SK-N-SH (cell line): Measurements from ENCODE around the gene CHL1. TPM values are rescaled to one million over a fixed set of nuclear protein-coding genes. Genes with fewer than 3 reads are reported as not detected.

Experiments used
- CTCF ChIA-PET: fragments of 300-600, 350-600 bp; formaldehyde crosslinking; extraction: SDS; loops from one replicate; lab custom pipeline; 2021; lab: Yijun Ruan, JAX
- POLR2A ChIA-PET: fragments of 350-600 bp; sonication (Branson Sonifier 250); formaldehyde crosslinking; extraction: SDS; loops from one replicate; lab custom pipeline; 2020; ENCODE audit warnings: antibody characterized with exemption, inconsistent platforms; lab: Yijun Ruan, JAX
- DNase-seq: peaks from one replicate; pipeline ENCODE4 v3.0.0; 2012
- H2AFZ ChIP-seq: fragments of 200-600 bp; sonication (generic); 2 replicates; pipeline ENCODE4 v1.8.1; 2016; ENCODE audit warnings: antibody characterized with exemption, mild to moderate bottlenecking, low read depth
- H3F3A ChIP-seq: fragments of 200-600 bp; sonication (generic); replicated peaks from 2 replicates; pipeline ENCODE3; 2016; ENCODE audit warnings: antibody characterized with exemption, mild to moderate bottlenecking; ENCODE audit not compliant: insufficient read depth
- H3K27ac ChIP-seq, 2 experiments: fragments of 200-500 bp in 1 of 2; fragments of 200-600 bp in 1 of 2; sonication (Bioruptor generic) in 1 of 2; sonication (generic), shearing (Covaris generic) in 1 of 2; 2 replicates each; pipeline versions ENCODE4 v1.5.1 to v1.6.1; 2014 to 2016; ENCODE audit warnings: low read depth in 2 of 2, inconsistent platforms in 1 of 2, low read length in 1 of 2, mild to moderate bottlenecking in 1 of 2, mixed read lengths in 1 of 2
- H3K27me3 ChIP-seq: fragments of 200-600 bp; sonication (generic), shearing (Covaris generic); 2 replicates; pipeline ENCODE4 v1.6.1; 2016; ENCODE audit warnings: mixed run types; ENCODE audit not compliant: insufficient read depth
- H3K36me3 ChIP-seq, 2 experiments: fragments of 200-500 bp in 1 of 2; fragments of 200-600 bp in 1 of 2; sonication (Bioruptor generic) in 1 of 2; sonication (generic) in 1 of 2; replicated peaks in 1 of 2; 2 replicates each; pipeline versions ENCODE3 to v1.5.1; 2014 to 2016; ENCODE audit warnings: low read length in 1 of 2, mild to moderate bottlenecking in 1 of 2; ENCODE audit not compliant: insufficient read depth in 2 of 2, control insufficient read depth in 1 of 2
- H3K4me1 ChIP-seq, 2 experiments: fragments of 200-500 bp in 1 of 2; fragments of 200-600 bp in 1 of 2; sonication (Bioruptor generic) in 1 of 2; sonication (generic), shearing (Covaris generic) in 1 of 2; 2 replicates each; pipeline versions ENCODE4 v1.5.1 to v1.6.1; 2014 to 2016; ENCODE audit warnings: low read depth in 1 of 2, low read length in 1 of 2, mixed run types in 1 of 2; ENCODE audit not compliant: insufficient read depth in 2 of 2, control insufficient read depth in 1 of 2
- H3K4me2 ChIP-seq: fragments of 200-600 bp; sonication (generic), shearing (Covaris generic); 2 replicates; pipeline ENCODE4 v1.6.1; 2017; ENCODE audit warnings: mixed run types
- H3K4me3 ChIP-seq, 2 experiments: fragments of 200-500 bp in 1 of 2; fragments of 200-600 bp in 1 of 2; sonication (Bioruptor generic) in 1 of 2; sonication (generic), shearing (Covaris generic) in 1 of 2; 2 replicates each; pipeline versions ENCODE4 v1.5.1 to v1.8.1; 2014 to 2016; ENCODE audit warnings: low read depth in 2 of 2, inconsistent platforms in 1 of 2, low read length in 1 of 2, mild to moderate bottlenecking in 1 of 2, mixed read lengths in 1 of 2, moderate library complexity in 1 of 2
- H3K79me2 ChIP-seq: fragments of 200-600 bp; sonication (generic); 2 replicates; pipeline ENCODE4 v1.8.1; 2017; ENCODE audit warnings: mild to moderate bottlenecking; ENCODE audit not compliant: insufficient read depth
- H3K9ac ChIP-seq: fragments of 200-600 bp; sonication (generic); 2 replicates; pipeline ENCODE4 v1.6.1; 2017; ENCODE audit warnings: mixed run types
- H3K9me2 ChIP-seq: fragments of 200-600 bp; sonication (generic); 2 replicates; pipeline ENCODE4 v1.6.1; 2017; ENCODE audit warnings: mixed run types
- H3K9me3 ChIP-seq: fragments of 200-600 bp; sonication (generic); 2 replicates; pipeline ENCODE4 v1.6.1; 2017; ENCODE audit warnings: mixed run types, mild to moderate bottlenecking, moderate library complexity
- H4K20me1 ChIP-seq: fragments of 200-600 bp; sonication (generic); 2 replicates; pipeline ENCODE4 v1.6.1; 2017; ENCODE audit warnings: mild to moderate bottlenecking, mixed run types; ENCODE audit not compliant: insufficient read depth
- ELF1 ChIP-seq: IDR thresholded peaks from 2 replicates; pipeline ENCODE4 v1.4.0; 2012
- EP300 ChIP-seq, 2 experiments: IDR thresholded peaks; 2 replicates each; pipeline versions ENCODE4 v1.4.0 to v1.6.1; 2012; ENCODE audit warnings: borderline replicate concordance in 1 of 2, low read depth in 1 of 2, low read length in 1 of 2
- EZH2phosphoT487 ChIP-seq: fragments of 200-600 bp; sonication (generic); IDR thresholded peaks from 2 replicates; pipeline ENCODE4 v1.6.1; 2017; ENCODE audit warnings: low read depth, mixed run types, mild to moderate bottlenecking, antibody characterized with exemption, moderate library complexity, borderline replicate concordance
- FOXJ3 ChIP-seq: sonication (generic); formaldehyde crosslinking; IDR thresholded peaks from 2 replicates; pipeline ENCODE4 v1.5.1; 2020; ENCODE audit warnings: mild to moderate bottlenecking, missing genetic modification reagents
- MXI1 ChIP-seq: IDR thresholded peaks from 2 replicates; pipeline ENCODE4 v1.6.1; 2012; ENCODE audit warnings: mild to moderate bottlenecking, low read depth, low read length, improper control_type of control experiment
- NFIC ChIP-seq: IDR thresholded peaks from 2 replicates; pipeline ENCODE4 v1.4.0; 2012; ENCODE audit warnings: borderline replicate concordance
- NRF1 ChIP-seq: IDR thresholded peaks from 2 replicates; pipeline ENCODE4 v1.6.1; 2012; ENCODE audit warnings: low read depth, mild to moderate bottlenecking, low read length
- POLR2AphosphoS5 ChIP-seq: IDR thresholded peaks from 2 replicates; pipeline ENCODE4 v1.6.1; 2012; ENCODE audit warnings: low read depth, low read length
- RFX5 ChIP-seq: IDR thresholded peaks from 2 replicates; pipeline ENCODE4 v1.6.1; 2012; ENCODE audit warnings: mild to moderate bottlenecking, improper control_type of control experiment, low read length
- SIN3A ChIP-seq: IDR thresholded peaks from 2 replicates; pipeline ENCODE4 v1.6.1; 2012; ENCODE audit warnings: low read depth, mild to moderate bottlenecking, low read length, moderate library complexity, borderline replicate concordance
- TAF1 ChIP-seq: IDR thresholded peaks from 2 replicates; pipeline ENCODE4 v1.6.1; 2012; ENCODE audit warnings: low read depth, mild to moderate bottlenecking, low read length, moderate library complexity, borderline replicate concordance
- TEAD4 ChIP-seq: IDR thresholded peaks from 2 replicates; pipeline ENCODE4 v1.4.0; 2012; ENCODE audit warnings: mild to moderate bottlenecking, borderline replicate concordance; ENCODE audit not compliant: insufficient read depth
- WGBS: methylation state at CpG from one replicate; pipeline ENCODE4 v1.1.6; 2017; ENCODE audit warnings: low lambda C conversion rate; 5-methylcytosine and 5-hydroxymethylcytosine counted together
- polyA plus RNA-seq, 3 experiments: library from polyadenylated mRNA; depleted of rRNA; stranded (reverse); fragments of >200 nt; gene quantifications; 2 replicates each; pipeline ENCODE4 v1.2.3, GENCODE V29; 2012
- TF ChIP-seq, protein P1 (sequence below): fragments of 150-350 bp; IDR thresholded peaks from 2 replicates; pipeline ENCODE4 v1.6.1; 2016; ENCODE audit warnings: mild to moderate bottlenecking, low read depth, low read length
- TF ChIP-seq, protein P2 (sequence below): IDR thresholded peaks from 2 replicates; pipeline ENCODE4 v1.4.0; 2012; ENCODE audit warnings: low read depth, borderline replicate concordance
- TF ChIP-seq, protein P3 (sequence below): fragments of 200-600 bp; sonication (generic); IDR thresholded peaks from 2 replicates; pipeline ENCODE4 v1.6.1; 2017; ENCODE audit warnings: antibody characterized with exemption, mild to moderate bottlenecking, moderate library complexity
- TF ChIP-seq, protein P4 (sequence below): IDR thresholded peaks from 2 replicates; pipeline ENCODE4 v1.6.1; 2012; ENCODE audit warnings: mild to moderate bottlenecking, low read depth, low read length, moderate library complexity

CHL1 gene
- polyA plus RNA-seq, 1 of the 3 experiments (the other 2 are of a cell fraction), result not detected

DNA sequence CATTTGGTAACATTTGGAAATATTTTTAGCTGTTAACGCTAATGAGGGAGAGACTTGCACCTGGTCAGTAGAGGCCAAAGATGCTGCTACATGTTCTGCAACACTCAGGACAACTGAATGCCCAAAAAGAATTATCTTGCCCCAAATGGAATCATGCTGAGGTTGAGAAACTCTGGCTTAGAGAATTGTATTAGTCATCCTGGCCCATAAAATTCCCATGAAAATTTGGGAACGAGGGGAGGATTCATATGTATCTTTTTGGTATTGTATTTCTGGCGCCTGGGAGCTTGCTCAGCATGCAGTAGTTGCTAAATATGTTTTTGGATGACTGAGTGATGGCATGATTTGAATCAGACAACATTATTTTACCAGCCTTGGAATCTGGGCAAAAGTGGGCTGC is 59.9 kb downstream of the CHL1 start:
- DNase-seq, result no peak
- Histone ChIP-seq H3K4me3 (no peak overlapping the region), H3K4me2 (no peak overlapping the region), H2AFZ (no peak overlapping the region), H3K27me3 (no peaks in the 10 kb centered on the region), H3K9ac (no peak overlapping the region), H4K20me1 (no peaks in the 10 kb centered on the region), H3K9me2 (no peaks in the 10 kb centered on the region), H3K9me3 (no peaks in the 10 kb centered on the region), H3K79me2 (no peaks in the 10 kb centered on the region), H3K27ac (no peak overlapping the region), H3K4me1 (no peaks in the 10 kb centered on the region; a peak in 1 of 4 replicates), H3K36me3 (no peaks in the 10 kb centered on the region), H3F3A (no peaks in the 10 kb centered on the region)
- CTCF ChIA-PET, result interaction anchor here (1.4 kb wide), 1 partner anchor 98 kb away, joined by 3 read pairs; no protein-coding TSS in a partner anchor
- WGBS, result 23% methylated on average over 3 of the region's 3 CpGs
- TF ChIP-seq, protein P1, sequence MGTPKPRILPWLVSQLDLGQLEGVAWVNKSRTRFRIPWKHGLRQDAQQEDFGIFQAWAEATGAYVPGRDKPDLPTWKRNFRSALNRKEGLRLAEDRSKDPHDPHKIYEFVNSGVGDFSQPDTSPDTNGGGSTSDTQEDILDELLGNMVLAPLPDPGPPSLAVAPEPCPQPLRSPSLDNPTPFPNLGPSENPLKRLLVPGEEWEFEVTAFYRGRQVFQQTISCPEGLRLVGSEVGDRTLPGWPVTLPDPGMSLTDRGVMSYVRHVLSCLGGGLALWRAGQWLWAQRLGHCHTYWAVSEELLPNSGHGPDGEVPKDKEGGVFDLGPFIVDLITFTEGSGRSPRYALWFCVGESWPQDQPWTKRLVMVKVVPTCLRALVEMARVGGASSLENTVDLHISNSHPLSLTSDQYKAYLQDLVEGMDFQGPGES, result no peak
- TF ChIP-seq, protein P2, sequence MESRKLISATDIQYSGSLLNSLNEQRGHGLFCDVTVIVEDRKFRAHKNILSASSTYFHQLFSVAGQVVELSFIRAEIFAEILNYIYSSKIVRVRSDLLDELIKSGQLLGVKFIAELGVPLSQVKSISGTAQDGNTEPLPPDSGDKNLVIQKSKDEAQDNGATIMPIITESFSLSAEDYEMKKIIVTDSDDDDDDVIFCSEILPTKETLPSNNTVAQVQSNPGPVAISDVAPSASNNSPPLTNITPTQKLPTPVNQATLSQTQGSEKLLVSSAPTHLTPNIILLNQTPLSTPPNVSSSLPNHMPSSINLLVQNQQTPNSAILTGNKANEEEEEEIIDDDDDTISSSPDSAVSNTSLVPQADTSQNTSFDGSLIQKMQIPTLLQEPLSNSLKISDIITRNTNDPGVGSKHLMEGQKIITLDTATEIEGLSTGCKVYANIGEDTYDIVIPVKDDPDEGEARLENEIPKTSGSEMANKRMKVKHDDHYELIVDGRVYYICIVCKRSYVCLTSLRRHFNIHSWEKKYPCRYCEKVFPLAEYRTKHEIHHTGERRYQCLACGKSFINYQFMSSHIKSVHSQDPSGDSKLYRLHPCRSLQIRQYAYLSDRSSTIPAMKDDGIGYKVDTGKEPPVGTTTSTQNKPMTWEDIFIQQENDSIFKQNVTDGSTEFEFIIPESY, result no peak
- TF ChIP-seq NRF1, result no peak
- no peak for TF ChIP-seq EP300 (IDR thresholded peaks at IDR 0.05; ENCODE audit: borderline replicate concordance in 1 of 2, low read depth in 1 of 2, low read length in 1 of 2)
- no peak for TF ChIP-seq RFX5
- no peak for TF ChIP-seq POLR2AphosphoS5
- POLR2A ChIA-PET, result no interaction called here

DNA sequence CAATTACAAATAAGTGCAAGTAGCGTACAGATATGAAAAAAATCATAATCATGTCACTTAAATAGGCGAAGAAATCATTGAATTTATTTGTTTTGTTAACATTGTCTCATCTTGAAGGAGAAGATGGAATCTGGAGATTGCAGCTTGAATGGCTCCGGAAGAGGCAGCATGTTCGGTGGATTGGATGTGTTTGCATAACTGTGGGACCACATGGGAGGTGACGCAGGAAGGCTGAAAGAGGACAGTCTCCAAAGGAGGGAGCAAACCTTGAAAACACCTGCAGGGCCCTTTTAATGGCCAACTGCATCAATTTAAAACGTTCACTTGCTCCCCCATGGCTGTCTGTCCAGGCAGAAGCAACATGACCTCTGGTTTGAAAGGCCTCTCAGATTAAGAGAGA is 61.3 kb downstream of the CHL1 start:
- Histone ChIP-seq H3K9me2 (no peaks in the 10 kb centered on the region), H3K4me1 (no peaks in the 10 kb centered on the region; a peak in 1 of 4 replicates), H3K4me2 (no peak overlapping the region), H3K9me3 (no peaks in the 10 kb centered on the region), H3K27me3 (no peaks in the 10 kb centered on the region), H2AFZ (no peak overlapping the region), H3K79me2 (no peaks in the 10 kb centered on the region), H3K4me3 (no peak overlapping the region), H4K20me1 (no peaks in the 10 kb centered on the region), H3K36me3 (no peaks in the 10 kb centered on the region), H3K27ac (no peak overlapping the region), H3F3A (no peaks in the 10 kb centered on the region), H3K9ac (no peak overlapping the region)
- no peak for DNase-seq
- 52% methylated on average over 6 of the region's 6 CpGs for WGBS
- POLR2A ChIA-PET, result no interaction called here
- CTCF ChIA-PET, result no interaction called here
- TF ChIP-seq MXI1 (no peak), RFX5 (no peak), TEAD4 (no peak), TAF1 (no peak), NFIC (no peak), SIN3A (no peak), ELF1 (no peak), EZH2phosphoT487 (no peak), NRF1 (no peak), FOXJ3 (CRISPR knock-in tag) (no peak)
- TF ChIP-seq, protein P3, sequence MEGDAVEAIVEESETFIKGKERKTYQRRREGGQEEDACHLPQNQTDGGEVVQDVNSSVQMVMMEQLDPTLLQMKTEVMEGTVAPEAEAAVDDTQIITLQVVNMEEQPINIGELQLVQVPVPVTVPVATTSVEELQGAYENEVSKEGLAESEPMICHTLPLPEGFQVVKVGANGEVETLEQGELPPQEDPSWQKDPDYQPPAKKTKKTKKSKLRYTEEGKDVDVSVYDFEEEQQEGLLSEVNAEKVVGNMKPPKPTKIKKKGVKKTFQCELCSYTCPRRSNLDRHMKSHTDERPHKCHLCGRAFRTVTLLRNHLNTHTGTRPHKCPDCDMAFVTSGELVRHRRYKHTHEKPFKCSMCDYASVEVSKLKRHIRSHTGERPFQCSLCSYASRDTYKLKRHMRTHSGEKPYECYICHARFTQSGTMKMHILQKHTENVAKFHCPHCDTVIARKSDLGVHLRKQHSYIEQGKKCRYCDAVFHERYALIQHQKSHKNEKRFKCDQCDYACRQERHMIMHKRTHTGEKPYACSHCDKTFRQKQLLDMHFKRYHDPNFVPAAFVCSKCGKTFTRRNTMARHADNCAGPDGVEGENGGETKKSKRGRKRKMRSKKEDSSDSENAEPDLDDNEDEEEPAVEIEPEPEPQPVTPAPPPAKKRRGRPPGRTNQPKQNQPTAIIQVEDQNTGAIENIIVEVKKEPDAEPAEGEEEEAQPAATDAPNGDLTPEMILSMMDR, result no peak
- TF ChIP-seq, protein P4, sequence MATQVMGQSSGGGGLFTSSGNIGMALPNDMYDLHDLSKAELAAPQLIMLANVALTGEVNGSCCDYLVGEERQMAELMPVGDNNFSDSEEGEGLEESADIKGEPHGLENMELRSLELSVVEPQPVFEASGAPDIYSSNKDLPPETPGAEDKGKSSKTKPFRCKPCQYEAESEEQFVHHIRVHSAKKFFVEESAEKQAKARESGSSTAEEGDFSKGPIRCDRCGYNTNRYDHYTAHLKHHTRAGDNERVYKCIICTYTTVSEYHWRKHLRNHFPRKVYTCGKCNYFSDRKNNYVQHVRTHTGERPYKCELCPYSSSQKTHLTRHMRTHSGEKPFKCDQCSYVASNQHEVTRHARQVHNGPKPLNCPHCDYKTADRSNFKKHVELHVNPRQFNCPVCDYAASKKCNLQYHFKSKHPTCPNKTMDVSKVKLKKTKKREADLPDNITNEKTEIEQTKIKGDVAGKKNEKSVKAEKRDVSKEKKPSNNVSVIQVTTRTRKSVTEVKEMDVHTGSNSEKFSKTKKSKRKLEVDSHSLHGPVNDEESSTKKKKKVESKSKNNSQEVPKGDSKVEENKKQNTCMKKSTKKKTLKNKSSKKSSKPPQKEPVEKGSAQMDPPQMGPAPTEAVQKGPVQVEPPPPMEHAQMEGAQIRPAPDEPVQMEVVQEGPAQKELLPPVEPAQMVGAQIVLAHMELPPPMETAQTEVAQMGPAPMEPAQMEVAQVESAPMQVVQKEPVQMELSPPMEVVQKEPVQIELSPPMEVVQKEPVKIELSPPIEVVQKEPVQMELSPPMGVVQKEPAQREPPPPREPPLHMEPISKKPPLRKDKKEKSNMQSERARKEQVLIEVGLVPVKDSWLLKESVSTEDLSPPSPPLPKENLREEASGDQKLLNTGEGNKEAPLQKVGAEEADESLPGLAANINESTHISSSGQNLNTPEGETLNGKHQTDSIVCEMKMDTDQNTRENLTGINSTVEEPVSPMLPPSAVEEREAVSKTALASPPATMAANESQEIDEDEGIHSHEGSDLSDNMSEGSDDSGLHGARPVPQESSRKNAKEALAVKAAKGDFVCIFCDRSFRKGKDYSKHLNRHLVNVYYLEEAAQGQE, result no peak
- TF ChIP-seq, protein P2, result no peak
